GM21825 (cell line): ENCODE data around the gene DCLK2.

ENCODE experiments used
- ATAC-seq: cut with Tn5 transposase; IDR thresholded peaks from one replicate; pipeline ENCODE4 v1.9.1; 2021; ENCODE audit warnings: mild to moderate bottlenecking, moderate library complexity; ENCODE audit not compliant: unreplicated experiment

DCLK2 gene

DNA sequence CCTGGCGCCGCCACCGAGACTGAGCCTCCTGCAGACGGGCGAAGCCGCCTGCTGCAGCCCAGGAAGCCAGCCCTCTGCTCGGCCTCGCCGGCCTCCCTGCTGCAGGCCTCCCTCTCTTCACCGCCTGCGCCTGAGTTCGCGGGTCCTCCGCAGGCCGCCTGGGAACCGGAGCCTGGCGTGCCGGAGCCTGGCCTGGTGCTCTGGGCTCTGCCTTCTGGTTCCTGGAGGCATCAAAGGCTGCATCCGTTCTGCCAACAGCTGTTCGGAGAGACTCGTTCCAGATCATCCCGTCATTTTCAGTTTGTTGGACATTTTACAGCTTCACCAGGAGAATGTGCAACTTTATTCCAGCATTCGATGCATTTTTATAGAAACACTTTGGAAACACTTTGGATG is 178.0 kb downstream of the DCLK2 start:
- ATAC-seq, result no peak

DNA sequence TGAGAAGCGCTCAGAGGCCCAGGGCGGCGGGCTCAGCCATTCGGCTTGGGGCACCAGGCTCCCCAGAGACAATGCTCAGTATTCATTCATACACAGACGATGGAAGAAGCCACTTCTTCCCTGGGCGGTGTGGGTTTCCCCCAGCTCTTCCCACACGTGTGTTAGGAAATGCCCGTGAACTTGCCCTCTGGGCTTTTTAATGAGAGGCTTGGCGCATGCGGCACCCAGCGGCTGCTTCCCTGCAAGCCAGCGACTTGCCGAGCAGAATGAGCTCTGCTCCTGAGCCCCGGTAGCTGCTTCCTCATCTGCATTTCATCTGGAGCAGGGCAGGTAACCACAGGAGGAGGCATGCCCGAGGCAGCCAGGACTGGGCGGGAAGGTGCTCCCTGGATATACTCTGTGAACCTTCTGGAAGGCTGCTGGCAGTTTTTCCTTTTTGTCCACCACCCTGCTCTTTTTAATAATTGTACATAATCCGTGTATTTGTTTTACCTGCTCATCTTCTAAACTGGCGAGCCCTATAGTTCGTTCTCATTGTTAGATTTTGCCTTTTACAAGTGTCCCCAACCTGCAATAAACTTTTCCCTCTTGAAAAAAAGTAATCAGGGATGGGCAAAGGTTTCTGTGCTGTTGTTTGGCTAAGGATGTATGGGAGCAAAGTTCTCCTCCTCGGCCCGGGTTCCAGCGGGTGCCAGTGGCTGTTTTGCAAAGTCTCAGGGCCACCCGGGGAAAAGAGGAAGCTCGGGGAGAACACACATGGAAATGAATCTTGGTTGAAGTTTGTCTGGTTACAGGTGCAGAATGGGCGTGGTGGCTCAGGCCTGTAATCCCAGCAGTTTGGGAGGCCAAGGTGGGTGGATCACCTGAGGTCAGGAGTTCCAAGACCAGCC is 178.8 kb downstream of the DCLK2 start:
- no peak for ATAC-seq

DNA sequence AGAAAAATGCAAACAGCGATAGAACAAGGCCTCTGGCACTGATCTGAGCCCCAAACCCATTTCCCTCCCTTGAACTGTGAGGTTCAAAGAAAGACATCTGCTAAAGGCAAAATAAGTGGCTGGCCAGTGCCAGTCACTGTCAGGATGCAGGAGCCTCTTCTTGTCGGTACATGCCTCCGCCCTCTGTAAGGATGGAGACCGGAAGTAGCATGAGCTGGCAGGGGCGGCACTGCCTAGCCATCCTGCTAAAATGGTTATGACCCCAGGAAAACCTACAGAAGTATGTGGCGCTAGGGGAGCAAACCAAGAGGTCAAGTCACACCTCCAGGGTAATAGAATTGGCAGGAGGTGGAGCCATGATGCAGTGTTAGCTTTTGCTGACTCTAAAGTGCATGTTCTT is 180.3 kb downstream of the DCLK2 start:
- no peak for ATAC-seq

DNA sequence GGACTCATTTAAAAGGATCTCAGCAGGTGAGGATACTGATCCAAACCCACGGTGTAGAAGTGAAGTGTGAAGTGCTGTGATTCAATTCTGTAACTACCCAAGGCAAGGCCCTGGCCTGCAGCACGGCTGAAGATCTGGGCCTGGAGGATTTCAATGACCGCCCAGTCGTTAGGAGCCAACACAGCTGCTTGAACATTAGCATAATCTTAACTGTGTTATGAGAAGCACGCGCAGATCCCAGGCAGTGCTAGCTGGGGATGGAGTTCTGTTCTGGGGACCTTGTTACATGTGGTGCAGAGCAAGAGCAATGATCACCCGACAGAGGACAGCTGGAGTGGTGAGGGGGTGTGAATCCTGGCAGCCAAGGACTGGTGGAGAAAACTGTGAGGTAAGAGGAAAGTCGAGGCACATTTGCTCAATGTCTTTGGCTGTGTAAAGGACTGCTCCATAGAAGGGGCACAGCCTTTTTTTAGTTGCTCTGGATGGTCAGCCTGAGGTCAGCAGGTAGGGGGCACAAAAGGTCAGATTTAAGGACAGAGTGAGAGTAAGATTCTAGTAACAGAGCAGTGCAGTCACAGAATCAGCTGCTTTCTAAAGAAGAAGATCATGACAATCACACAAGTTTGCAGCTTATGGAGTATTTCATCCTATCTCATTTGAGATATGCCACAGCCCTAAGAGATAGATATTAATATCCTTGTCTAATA is 181.8 kb downstream of the DCLK2 start:
- ATAC-seq, result no peak

DNA sequence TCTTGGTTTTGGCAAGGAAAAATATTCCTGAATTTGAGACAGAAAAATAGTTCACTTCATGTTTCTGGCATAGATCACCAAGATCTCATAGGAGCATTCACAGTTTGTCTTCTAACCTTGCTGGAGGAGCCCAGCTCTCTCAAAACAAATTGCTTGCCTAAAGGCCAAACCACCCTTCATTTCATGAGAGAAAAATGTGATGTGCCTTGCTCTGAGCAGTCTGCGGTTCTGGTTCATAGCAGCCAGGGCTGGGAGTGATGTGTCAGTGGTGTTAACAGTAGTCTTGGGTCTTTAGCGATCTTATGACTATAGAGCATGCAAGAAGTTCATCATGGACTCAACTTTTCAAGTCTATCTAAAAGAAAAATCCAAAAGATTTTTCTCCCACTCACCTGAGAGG is 183.3 kb downstream of the DCLK2 start:
- no peak for ATAC-seq

DNA sequence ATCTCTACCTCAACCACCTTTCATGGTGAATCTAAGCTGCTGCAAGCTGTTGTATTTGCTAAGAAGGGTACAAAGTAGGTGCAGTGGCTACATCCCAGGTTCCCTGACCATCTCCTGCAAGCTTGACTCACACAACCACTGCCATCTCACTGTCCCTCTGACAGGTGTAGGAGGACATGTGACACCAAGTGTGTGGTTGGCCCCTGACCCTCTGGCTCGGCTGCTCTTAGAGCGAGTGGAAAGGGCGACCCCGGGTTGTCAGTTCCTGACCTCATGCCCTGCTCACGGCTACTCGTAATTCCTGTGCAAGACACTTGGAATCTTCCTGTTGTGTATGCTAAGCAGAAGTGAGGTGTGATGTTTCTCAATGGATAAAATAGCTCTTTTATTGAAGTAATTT is 184.4 kb downstream of the DCLK2 start:
- no peak for ATAC-seq

DNA sequence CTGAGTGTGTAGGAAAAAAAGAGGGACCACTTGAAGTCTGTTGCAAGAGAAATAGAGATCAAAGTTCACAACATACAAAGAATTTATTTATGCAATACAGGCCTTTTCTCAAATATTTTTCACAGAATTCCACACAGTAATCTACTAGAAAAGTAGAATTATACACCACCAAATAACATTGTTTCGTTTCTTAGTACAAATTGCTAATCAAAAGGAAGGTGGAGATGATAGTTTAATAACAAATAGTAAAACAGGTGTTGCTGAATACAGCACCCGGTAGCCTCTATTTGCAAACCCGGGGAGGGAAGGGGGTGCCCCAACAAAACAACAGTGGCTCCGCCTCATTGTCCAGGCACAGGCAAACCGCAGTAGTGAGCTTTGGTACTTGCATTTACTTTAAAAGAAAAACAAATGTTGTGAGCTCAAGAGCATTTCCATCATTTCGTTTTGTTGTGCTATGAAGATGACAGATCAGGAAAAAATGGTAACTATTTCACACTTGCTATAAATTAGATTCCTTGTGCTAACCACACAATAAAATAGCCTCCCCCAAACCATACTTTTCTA is 186.4 kb downstream of the DCLK2 start:
- ATAC-seq, result no peak

DNA sequence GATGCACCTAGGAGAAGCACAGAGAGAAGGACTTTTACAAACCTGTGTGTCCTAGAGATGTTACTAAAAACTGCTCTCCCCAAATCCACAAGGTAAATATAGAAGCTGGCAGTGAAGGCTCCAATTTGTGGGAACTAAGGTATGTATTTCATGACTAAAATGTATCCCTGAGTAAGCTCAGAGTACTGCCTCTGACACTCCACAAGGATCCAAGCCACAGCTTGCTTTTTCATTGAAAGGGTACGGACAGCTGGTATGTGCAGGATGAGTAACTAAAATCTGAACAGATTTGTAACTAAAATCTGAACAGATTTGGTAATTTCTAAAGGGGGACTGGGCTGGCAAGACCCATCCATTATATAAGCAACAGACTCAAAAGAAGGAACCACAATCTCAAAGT is 187.6 kb downstream of the DCLK2 start:
- no peak for ATAC-seq

DNA sequence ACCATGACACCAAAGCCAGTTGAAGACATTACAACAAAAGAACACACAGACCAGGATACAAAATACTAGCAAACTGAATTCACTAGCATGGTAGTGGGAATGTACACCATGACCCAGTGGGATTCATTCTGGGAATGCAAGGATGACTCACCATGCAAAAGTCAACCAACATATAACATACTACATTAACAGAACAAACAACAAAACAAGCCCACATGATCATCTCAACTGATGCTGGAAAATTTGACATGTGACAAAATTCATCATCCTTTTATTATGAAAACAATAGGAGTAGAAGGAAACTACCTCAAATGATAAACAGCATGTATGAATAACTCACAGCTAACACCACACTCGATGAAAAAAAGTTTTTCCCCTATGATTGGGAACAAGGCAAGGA is 190.2 kb downstream of the DCLK2 start:
- no peak for ATAC-seq

DNA sequence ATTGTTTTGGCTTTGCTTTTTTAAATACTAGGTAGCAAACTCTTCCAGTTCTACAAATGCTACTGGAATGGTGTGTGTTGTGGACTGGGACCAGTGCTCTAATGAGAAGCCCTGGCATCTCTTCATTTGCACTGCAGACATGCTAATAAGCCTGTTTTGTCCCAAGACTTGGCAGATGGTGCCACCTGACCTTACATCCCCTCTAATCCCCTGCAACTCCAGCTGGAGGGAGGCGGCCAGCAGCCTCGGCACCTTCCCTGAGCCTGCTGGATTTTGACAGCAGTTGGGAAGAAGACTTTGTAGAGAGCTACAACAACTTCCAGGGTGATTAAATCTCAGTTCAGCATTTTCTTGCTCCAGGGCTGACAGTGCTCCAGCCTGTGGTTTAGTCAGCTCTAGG is 200.0 kb downstream of the DCLK2 start:
- ATAC-seq, result no peak

DNA sequence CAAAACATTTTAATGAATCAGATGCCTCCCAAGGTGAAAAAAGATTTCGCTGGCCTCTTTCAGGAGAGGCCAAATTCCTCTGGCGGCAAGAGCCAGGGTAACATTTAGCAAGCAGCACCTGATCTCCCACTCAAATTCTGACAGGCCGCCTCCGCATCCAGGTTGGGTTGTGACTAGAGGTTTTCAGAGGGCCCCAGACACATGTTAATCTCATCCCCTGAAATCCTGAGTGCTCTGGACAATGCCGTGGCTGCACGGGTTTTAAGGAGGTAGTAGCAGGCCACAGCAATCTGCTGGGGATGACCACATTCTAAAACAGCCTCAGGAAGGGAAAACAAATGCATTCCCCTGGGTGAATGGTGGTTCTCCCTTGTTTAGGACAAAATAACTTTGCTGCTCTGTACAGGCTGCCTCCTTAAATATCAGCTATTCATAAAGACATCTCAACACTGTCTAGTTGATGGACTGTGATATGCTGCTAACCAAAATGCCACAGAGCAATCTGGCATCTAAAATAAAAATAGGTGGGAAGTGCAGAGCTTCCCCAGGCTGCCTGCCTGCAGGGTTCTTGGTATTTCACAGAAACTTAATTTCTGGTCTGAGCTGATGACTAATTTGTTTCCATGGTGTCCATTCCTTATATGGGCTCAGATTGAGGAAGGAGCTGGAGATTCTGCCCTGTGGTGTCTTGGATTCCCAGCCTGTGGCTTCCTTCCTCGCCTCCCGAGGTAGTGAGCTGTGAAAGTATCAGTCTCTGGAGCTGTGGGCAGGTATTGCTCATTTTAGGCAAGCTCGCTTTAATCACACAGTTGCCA is 202.0 kb downstream of the DCLK2 start:
- no peak for ATAC-seq

DNA sequence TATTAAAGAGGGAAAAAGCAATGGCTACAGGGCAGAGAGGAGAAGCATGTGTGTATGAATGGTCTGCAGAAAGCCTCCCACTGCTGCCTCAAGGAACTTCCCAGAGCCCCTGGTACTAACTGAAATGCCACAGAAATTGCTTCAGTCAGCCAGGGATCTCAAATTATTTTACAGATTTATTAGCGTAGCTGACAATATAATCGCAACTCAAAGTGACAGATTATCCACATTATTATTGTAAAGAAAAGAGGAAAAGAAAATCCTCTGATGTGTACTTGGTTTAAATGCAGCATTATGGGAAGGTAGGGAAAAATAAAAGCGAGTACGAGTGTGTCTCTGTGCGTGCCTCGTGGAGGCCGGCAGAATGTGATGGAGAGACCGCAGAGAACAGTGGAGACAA is 202.7 kb downstream of the DCLK2 start:
- ATAC-seq, result no peak

DNA sequence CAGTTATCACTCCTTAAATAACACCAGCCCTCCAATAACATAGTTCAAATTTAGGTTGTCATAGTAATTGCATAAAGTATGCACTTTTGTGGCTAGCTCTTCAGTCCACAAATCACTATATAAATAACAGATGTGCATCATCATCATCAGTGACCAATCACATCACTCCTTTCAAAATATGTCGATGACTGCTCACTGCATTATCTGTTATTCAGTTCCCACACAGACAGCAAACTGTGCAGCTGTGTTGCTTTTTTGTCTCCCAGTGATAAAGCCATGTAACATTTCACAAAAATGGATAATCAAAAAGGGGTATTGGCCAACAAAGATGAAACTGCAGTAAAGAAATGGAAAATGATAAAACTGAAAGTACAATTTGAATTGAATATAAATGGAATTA is 205.4 kb downstream of the DCLK2 start:
- ATAC-seq, result no peak

DNA sequence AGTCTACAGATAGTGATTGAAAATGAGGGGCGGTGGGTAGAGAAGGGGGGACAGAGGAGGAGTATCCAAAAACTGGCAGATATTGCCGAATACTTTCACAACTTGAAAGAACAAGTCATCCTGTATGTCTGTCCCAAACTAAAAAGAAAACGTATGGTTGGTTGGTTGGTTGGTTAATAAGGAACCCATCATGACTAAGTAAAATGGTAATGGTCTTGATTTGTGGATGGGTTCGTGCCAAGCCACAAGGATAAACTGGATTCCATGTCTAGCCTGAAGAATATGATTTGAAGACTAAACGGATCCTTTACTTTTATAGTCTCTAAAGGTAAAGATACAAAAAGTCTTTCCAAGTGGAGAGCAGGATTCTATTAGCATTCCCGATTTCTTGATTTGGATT is 208.4 kb downstream of the DCLK2 start:
- no peak for ATAC-seq

DNA sequence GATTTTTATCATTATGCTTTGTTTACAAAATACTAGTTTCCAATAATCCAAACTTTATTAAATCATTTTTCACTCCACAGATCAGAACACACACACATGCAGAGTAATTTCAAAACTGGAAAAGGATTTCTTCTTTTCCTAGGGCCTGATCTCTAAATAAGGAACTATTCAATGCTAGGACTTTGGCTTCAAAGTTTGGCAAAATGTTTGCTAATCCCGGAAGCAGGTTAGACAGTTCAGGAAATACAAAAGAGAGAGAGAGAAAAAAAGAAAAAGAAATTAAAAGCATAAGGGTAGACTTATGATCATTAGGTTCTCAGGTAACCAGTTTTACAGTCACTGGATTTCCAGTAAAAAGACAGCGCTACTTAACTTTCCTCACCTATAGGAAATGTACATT is 211.0 kb downstream of the DCLK2 start:
- ATAC-seq, result no peak

DNA sequence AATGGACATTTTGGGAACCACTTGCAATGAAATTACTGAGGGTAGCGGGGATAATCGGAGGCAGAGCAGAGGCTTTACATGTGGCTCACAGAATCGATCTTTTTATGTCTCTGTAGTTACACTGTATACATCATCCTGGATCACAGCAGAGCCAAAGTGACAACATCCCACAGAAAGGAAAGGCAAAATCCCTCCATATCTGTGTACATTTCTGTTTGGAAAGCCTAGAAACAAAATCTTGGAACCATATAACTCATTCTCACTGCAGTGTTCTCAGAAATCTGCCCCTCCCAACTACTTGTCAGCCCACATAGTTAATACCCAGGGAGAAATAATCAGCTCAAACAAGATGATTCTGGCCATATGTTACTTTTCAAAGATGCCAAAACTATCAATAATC is 211.6 kb downstream of the DCLK2 start:
- ATAC-seq, result no peak

DNA sequence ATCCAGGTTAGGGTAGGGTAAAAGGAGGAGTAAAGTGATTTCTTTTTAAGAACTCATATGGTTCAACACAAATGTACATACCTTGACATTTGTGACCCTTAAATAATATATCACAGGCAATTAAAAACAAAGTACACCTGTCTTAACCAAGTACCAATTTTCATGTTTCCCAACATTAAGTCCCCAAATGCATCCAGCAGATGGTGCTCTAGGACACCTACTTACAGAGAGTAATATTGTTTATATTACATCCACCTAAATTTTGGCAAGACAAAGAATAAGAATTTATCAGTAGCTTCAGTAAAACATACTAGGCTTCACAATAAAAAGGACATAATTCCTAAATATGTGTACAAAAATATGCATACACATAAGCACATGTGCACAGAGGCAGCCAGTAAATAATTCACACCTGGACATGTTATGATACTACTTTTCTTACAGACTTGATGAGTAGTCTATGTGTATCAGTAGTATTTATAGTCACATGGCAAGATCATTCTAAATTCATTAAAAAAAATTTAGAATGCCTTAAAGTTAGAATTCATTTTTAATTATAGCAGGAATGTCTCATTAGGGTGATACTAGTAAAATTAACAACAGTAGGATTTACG is 219.7 kb downstream of the DCLK2 start:
- ATAC-seq, result no peak

DNA sequence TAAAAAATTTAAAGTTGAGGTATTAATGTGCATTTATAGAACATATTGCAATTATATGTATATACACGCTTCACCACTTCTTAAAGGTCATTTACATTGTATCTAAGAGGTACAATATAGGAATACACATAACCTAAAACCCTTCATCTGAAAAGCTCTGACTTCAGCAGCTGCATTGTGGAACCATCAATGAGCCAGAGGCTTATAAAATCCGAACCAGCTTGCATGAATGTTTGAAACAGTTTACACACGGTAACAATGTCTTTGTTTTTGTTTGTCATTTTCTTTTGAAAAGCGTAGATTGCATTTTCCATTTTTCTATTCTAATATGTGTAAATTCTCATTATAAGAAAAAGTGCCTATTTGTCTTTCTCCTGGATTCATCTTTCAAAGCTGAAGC is 221.6 kb downstream of the DCLK2 start:
- ATAC-seq, result no peak

DNA sequence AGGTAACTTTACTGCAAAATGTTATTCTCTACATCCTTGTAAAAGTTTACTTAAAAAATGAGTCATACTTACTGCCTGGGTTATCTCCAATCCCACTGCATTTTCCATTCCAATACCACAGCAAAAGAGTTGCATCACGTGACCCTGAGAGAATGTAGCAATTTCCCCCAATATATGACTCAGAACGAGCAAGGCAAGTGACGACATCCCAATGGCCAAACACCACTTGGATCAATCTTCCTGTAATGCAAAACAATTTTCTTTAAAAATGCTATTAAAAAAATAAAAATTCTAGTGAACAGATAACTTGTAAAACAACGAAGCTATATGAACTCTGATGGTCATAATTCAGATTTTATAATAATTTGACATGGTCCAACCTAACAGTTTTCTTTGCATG is 224.3 kb downstream of the DCLK2 start:
- no peak for ATAC-seq

DNA sequence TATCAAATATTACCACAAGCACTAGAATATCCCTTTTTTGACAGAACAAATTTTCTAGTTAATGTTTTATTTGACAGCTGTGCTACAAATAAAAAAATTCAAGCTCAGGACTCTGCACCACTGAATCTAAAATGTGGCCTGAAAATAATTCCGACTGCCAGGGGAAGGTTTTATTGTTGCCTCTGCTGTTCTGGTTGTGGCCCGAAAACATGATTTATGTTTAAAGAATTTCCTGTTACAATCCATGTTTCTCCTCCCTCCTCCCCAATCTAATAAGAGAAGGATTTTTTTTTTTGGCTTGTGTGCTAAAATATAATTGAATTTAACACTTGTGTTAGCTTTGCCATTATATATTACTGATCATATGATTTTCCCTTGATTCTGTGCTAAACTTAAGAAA is 227.8 kb downstream of the DCLK2 start:
- no peak for ATAC-seq

DNA sequence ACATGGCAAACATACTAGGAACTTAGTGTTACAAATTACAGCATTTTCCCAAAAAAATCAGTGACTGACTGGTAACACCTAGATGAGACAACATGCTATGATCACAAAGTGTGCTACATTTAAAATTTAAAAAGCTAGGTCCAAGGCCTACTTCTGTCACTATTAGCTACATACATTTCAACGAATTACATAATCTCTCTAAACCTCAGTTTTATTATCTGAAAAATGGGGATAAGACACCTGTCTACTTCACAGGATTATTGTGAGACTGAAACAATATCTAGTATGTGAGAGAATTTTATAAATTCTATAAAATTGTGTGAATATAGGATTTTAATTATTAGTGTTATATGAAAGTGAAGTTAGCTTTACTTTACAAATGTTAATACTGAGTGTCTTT is 228.5 kb downstream of the DCLK2 start:
- ATAC-seq, result no peak
